C4-2B (cell line): ENCODE measurements around the gene ADH1C.
"Not testable (repeated sequence)": the region's sequence is repeated elsewhere in the genome, so short reads cannot be mapped to it uniquely, and the experiment has no call there.

ENCODE experiments used
- H3K27ac ChIP-seq: fragments of 450-650 bp; 2 replicates; pipeline ENCODE4 v1.5.1; 2017
- ZFX ChIP-seq: fragments of 450-650 bp; IDR thresholded peaks from 2 replicates; pipeline ENCODE4 v1.6.1; 2017
- TF ChIP-seq, protein P1 (sequence below): fragments of 450-650 bp; conservative IDR thresholded peaks from 2 replicates; pipeline ENCODE4 v1.5.1; 2017; ENCODE audit warnings: mild to moderate bottlenecking

ADH1C gene

DNA sequence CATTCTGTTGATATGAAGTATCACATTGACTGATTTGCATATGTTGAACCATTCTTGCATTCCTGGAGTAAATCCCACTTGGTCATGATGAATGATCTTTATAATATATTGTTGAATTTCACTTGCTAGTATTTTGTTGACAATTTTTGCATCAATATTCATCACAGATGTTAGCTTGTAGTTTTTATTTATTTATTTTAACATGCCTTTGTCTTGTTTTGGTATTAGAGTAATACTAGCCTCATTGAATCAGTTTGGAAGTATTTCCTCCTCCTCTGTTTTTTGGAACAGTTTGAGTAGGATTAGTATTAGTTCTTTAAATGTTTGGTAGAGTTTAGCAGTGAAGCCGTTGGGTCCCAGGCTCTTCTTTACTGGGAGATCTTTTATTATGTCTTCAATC, 13.9 kb upstream of the ADH1C start:
- H3K27ac ChIP-seq, result no peak overlapping the region
- TF ChIP-seq, protein P1, sequence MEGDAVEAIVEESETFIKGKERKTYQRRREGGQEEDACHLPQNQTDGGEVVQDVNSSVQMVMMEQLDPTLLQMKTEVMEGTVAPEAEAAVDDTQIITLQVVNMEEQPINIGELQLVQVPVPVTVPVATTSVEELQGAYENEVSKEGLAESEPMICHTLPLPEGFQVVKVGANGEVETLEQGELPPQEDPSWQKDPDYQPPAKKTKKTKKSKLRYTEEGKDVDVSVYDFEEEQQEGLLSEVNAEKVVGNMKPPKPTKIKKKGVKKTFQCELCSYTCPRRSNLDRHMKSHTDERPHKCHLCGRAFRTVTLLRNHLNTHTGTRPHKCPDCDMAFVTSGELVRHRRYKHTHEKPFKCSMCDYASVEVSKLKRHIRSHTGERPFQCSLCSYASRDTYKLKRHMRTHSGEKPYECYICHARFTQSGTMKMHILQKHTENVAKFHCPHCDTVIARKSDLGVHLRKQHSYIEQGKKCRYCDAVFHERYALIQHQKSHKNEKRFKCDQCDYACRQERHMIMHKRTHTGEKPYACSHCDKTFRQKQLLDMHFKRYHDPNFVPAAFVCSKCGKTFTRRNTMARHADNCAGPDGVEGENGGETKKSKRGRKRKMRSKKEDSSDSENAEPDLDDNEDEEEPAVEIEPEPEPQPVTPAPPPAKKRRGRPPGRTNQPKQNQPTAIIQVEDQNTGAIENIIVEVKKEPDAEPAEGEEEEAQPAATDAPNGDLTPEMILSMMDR, result no peak
- TF ChIP-seq ZFX, result no peak

DNA sequence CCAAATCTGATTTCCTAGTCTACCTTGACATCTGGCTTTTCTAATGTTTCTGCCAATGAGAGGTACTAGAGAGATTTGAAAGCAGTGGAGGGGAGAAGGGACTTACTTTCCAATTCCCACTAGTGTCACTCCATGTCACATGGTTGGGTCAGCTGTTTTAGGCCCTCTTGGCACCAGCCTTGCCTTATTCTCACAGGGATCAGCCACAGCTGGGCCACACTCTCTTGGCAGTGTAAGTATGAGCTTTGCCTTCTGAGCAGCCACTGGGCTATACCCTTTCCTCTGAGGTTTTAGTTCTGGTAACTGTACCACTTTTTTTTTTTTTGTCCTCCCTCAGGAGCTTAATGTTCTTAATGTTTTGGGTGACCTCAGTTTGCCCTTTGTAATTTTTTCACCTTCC, 10.2 kb upstream of the ADH1C start:
- TF ChIP-seq, protein P1, result no peak
- TF ChIP-seq ZFX, result no peak
- no peak overlapping the region for H3K27ac ChIP-seq

DNA sequence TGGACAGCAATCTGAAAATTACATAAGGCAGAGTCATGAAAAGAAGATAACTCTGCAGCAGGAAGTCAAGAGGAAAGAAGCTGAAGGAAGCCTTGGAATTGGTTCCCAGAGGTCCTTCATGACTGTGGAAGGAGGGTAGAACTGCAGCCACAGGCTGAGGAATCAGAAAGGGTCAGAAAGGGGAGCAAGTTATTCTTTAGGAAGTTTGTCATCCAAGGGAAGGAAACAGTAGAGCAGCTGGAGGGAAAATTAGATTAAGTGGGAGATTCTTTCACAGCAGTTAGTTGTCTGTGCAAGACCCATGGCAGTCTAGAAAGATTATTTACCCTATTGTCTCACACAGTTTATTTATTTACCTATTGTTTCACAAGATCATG, 9.3 kb upstream of the ADH1C start:
- H3K27ac ChIP-seq, result no peak overlapping the region
- TF ChIP-seq, protein P1, result no peak
- TF ChIP-seq ZFX, result no peak

DNA sequence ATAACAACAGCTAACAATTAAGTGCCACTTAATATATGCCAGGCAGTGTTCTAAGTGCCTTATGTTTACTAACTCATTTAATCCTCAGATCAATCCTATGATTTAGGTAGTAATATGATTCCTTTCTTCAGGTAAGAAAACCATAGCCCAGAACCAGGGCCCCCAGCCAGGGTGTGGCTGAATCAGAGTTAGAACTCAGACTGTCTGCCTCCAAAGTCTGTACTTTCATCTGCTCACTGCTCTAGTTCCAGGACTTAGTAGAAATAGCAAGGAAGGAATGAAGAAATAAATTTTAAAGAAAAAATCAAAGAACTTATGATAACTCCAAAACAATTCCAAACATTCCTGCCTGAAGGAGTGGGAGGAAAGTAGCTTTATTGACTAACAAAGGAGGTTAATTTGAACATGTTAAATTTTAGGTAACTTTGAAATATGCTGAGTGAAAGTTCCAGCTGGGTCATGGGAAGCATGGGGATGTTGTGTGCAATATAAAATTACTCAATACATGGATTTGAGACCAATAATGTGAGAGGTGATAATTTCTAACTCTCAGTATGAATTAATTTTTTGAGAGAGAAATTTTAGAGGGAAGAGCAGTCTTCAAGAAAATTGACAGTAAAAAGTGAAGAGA, 8.8 kb upstream of the ADH1C start:
- TF ChIP-seq, protein P1, result no peak
- no peak for TF ChIP-seq ZFX
- H3K27ac ChIP-seq, result no peak overlapping the region

DNA sequence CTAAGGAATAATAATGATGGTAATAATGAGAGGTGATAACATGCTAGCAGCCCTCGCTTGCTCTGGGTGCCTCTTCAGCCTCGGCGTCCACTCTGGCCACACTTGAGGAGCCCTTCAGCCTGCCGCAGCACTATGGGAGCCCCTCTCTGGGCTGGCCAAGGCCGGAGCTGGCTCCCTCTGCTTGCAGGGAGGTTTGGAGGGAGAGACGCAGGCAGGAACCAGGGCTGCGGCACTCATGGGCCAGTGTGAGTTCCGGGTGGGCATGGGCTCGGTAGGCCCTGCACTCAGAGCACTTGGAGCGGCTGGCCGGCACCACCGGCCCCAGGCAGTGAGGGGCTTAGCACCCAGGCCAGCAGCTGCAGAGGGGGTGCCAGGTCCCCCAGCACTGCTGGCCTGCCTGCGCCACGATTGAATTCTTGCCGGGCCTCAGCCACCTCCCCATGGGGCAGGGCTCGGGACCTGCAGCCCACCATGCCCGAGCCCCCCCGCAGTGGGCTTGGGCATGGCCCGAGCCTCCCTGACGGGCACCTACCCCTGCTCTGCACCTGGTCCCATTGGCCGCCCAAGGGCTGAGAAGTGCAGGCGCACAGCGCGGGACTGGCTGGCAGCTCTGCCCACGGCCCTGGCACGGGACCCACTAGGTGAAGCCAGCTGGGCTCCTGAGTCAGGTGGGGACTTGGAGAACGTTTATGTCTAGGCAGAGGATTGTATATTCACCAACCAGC, 7.1 kb upstream of the ADH1C start:
- H3K27ac ChIP-seq, result no peak overlapping the region
- TF ChIP-seq, protein P1, result no peak
- no peak for TF ChIP-seq ZFX

DNA sequence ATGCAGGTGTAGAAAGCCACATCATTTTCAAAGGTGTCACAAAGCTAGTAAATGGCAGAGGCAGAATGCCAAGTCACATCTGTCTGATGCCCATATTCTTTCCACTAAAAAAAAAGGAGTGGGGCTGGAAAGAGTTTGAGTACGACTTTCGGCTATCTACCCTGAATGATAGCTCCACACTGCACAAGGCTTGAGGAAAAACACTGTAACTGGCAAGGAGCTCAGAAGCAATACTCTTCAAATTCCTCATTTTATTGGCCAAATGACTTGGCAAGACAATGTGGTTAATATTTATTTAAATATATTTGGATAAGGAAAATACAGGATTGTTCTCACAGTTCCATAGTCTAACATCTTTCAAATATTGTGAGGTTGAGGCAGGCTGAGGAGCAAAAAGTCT, 5.4 kb upstream of the ADH1C start:
- TF ChIP-seq, protein P1, result no peak
- TF ChIP-seq ZFX, result no peak
- no peak overlapping the region for H3K27ac ChIP-seq

DNA sequence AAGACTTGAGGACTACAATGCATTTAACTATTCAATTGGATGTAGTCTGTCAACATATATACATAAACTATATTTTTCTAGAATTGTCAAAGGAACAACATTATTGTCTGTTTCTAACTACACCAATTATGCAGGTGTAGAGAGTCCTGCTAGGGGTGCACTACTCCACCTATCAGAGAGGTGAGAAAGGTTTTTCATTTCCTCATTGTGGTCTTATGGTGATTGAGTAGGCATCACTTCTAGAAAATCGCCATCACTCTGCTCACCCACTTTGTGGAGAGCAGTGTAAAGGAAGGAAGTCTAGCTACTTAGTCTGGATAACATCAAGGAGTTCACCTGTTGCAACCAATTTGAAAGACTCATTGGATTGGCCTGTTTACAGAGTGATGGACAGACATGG, 4.4 kb upstream of the ADH1C start:
- no peak overlapping the region for H3K27ac ChIP-seq
- TF ChIP-seq, protein P1, result no peak
- no peak for TF ChIP-seq ZFX

DNA sequence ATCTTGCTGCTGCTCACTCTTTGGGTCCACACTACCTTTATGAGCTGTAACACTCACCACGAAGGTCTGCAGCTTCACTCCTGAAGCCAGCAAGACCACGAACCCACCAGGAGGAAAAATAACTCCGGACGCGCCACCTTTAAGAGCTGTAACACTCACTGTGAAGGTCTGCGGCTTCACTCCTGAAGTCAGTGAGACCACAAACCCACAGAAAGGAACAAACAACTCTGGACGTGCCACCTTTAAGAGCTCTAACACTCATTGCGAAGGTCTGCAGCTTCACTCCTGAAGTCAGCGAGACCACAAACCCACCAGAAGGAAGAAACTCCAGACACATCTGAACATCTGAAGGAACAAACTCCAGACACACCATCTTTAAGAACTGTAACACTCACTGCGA, 3.6 kb upstream of the ADH1C start:
- H3K27ac ChIP-seq, result not testable (repeated sequence)
